K562 (cell line): ENCODE data around the gene RER1. TPM values are rescaled to one million over a fixed set of nuclear protein-coding genes. Genes with fewer than 3 reads are reported as not detected.

ENCODE experiments used
- ATAC-seq: fragments of 200-7000 bp; cut with Tn5 transposase; 3 replicates; pipeline ENCODE4 v1.9.1; 2020; ENCODE audit warnings: moderate library complexity
- BruUV-seq: library from RNA; stranded (reverse); fragments of 400-500 nt; replicated peaks from 2 replicates; lab custom pipeline; 2021; lab: Mats Ljungman, UMichigan
- CTCF ChIA-PET: fragments of 300-600 bp; formaldehyde crosslinking; extraction: SDS; loops from one replicate; lab custom pipeline; 2021; ENCODE audit warnings: low intra/inter-chr PET ratio; lab: Yijun Ruan, JAX
- POLR2A ChIA-PET: fragments of 300-600, 350-650 bp; sonication (Branson Sonifier 250); formaldehyde crosslinking; extraction: SDS; loops from one replicate; lab custom pipeline; 2021; ENCODE audit warnings: antibody characterized with exemption, inconsistent platforms; lab: Yijun Ruan, JAX
- DNase-seq, 4 experiments: peaks; one replicate each; pipeline versions ENCODE4 v3.0.0 to v3.0.0-alpha.2; 2011 to 2018; ENCODE audit warnings: low spot score in 3 of 4, mixed read lengths in 3 of 4; ENCODE audit errors: extremely low read depth in 1 of 4
- FAIRE-seq: peaks from 2 replicates; lab custom pipeline; 2011; peaks lifted over from hg19 to GRCh38; lab: Jason Lieb, UNC
- H2AFZ ChIP-seq: 2 replicates; pipeline ENCODE4 v1.6.0; 2011; ENCODE audit warnings: low read depth, low read length, control low read depth, inconsistent platforms
- H3K27ac ChIP-seq: fragments of 200-600 bp; 3 replicates; pipeline ENCODE4 v1.8.0; 2011; ENCODE audit warnings: low read depth, mild to moderate bottlenecking, control low read depth, inconsistent platforms, low read length, moderate library complexity, mixed read lengths; ENCODE audit errors: extremely low read depth
- H3K27me3 ChIP-seq, 2 experiments: fragments of 300-600 bp in 1 of 2; 2 replicates in 1 of 2; 3 replicates in 1 of 2; pipeline versions ENCODE4 v1.6.0 to v1.8.0; 2011; ENCODE audit warnings: inconsistent platforms in 2 of 2, low read length in 2 of 2, mild to moderate bottlenecking in 1 of 2, mixed read lengths in 1 of 2, moderate library complexity in 1 of 2; ENCODE audit not compliant: control insufficient read depth in 2 of 2, insufficient read depth in 2 of 2
- H3K36me3 ChIP-seq: fragments of 300-600 bp; 3 replicates; pipeline ENCODE4 v1.8.0; 2011; ENCODE audit warnings: mild to moderate bottlenecking, low read length, inconsistent platforms; ENCODE audit not compliant: control insufficient read depth, insufficient read depth
- H3K4me1 ChIP-seq, 2 experiments: fragments of 200-600 bp in 1 of 2; replicated peaks in 1 of 2; 2 replicates in 1 of 2; 3 replicates in 1 of 2; pipeline versions ENCODE4 v1.5.1 to v1.8.0; 2011; ENCODE audit warnings: inconsistent platforms in 2 of 2, low read length in 2 of 2, mild to moderate bottlenecking in 1 of 2, mixed read lengths in 1 of 2, moderate library complexity in 1 of 2; ENCODE audit not compliant: control insufficient read depth in 2 of 2, insufficient read depth in 2 of 2
- H3K4me2 ChIP-seq: 2 replicates; pipeline ENCODE4 v1.6.1; 2011; ENCODE audit warnings: low read length, control low read depth, inconsistent platforms, mixed read lengths; ENCODE audit not compliant: insufficient read depth
- H3K4me3 ChIP-seq: fragments of 200-600 bp; sonication (generic), shearing (Covaris generic); 2 replicates; pipeline ENCODE4 v1.5.1; 2016; ENCODE audit warnings: control low read depth, inconsistent platforms
- H3K79me2 ChIP-seq: fragments of 200-600 bp; 3 replicates; pipeline ENCODE4 v1.8.0; 2011; ENCODE audit warnings: low read length, inconsistent platforms; ENCODE audit not compliant: control insufficient read depth, insufficient read depth
- H3K9ac ChIP-seq, 2 experiments: 2 replicates each; pipeline versions ENCODE4 v1.6.0 to v1.6.1; 2011; ENCODE audit warnings: low read depth in 2 of 2, low read length in 2 of 2, control low read depth in 1 of 2, inconsistent platforms in 1 of 2, mild to moderate bottlenecking in 1 of 2, mixed read lengths in 1 of 2; ENCODE audit not compliant: insufficient read depth in 1 of 2
- H3K9me1 ChIP-seq: one replicate; pipeline ENCODE4 v1.6.0; 2011; ENCODE audit warnings: inconsistent platforms, mild to moderate bottlenecking, low read length, moderate library complexity; ENCODE audit not compliant: control insufficient read depth, insufficient read depth
- H3K9me3 ChIP-seq: replicated peaks from 2 replicates; pipeline ENCODE4 v1.5.1; 2011; ENCODE audit warnings: low read depth, low read length, inconsistent platforms; ENCODE audit not compliant: control insufficient read depth, insufficient read depth
- H4K20me1 ChIP-seq: replicated peaks from 2 replicates; pipeline ENCODE4 v1.6.1; 2011; ENCODE audit warnings: low read length, inconsistent platforms, mixed read lengths; ENCODE audit not compliant: control insufficient read depth, insufficient read depth
- AFF1 ChIP-seq, 2 experiments: fragments of 450-650 bp; IDR thresholded peaks; 2 replicates each; pipeline ENCODE4 v1.6.1; 2018; ENCODE audit warnings: mild to moderate bottlenecking in 2 of 2, low read depth in 1 of 2; ENCODE audit not compliant: partially characterized antibody in 2 of 2
- CREB3L1 ChIP-seq: fragments of 450-650 bp; IDR thresholded peaks from 2 replicates; pipeline ENCODE4 v1.6.1; 2014; ENCODE audit warnings: low read depth, mild to moderate bottlenecking, moderate library complexity, borderline replicate concordance
- HDAC2 ChIP-seq: fragments of 450-650 bp; IDR thresholded peaks from 2 replicates; pipeline ENCODE4 v1.6.1; 2016; ENCODE audit warnings: mild to moderate bottlenecking
- LCOR ChIP-seq: sonication (generic); formaldehyde crosslinking; IDR thresholded peaks from 2 replicates; pipeline ENCODE4 v1.8.0; 2022; ENCODE audit warnings: mild to moderate bottlenecking, missing genetic modification reagents
- RAD21 ChIP-seq, 2 experiments: fragments of 250-450 bp in 1 of 2; fragments of 450-650 bp in 1 of 2; sonication (Bioruptor Pico) in 1 of 2; formaldehyde crosslinking in 1 of 2; IDR thresholded peaks in 1 of 2; conservative IDR thresholded peaks in 1 of 2; 2 replicates each; pipeline versions ENCODE4 v1.4.0 to v1.8.0; 2020 to 2022; ENCODE audit warnings: mild to moderate bottlenecking in 2 of 2, moderate library complexity in 1 of 2
- ZBTB12 ChIP-seq: fragments of 250-450 bp; sonication (Bioruptor Pico); IDR thresholded peaks from 2 replicates; pipeline ENCODE4 v1.4.0; 2020
- ZNF445 ChIP-seq: fragments of 250-450 bp; sonication (Bioruptor Pico); IDR thresholded peaks from 2 replicates; pipeline ENCODE4 v1.4.0; 2020; ENCODE audit warnings: low read depth, mild to moderate bottlenecking, moderate library complexity
- ZNF507 ChIP-seq: conservative IDR thresholded peaks from 2 replicates; pipeline ENCODE4 v1.6.1; 2017; ENCODE audit warnings: missing genetic modification characterization, missing compliant biosample characterization
- WGBS: fragments of 100-300 bp; shearing (Covaris generic); methylation state at CpG from one replicate; pipeline ENCODE4 v1.1.6; 2016; ENCODE audit warnings: low coverage, mixed read lengths; ENCODE audit not compliant: insufficient coverage; ENCODE audit errors: missing lambda C conversion rate; 5-methylcytosine and 5-hydroxymethylcytosine counted together
- in situ Hi-C: fragments of 300-500 bp; cut with MboI; formaldehyde crosslinking; loops from 4 replicates; pipeline ENCODE4 v1.15.0; 2018; ENCODE audit warnings: inconsistent platforms, mixed read lengths
- intact Hi-C: fragments of 100-400 bp; cut with micrococcal nuclease; formaldehyde crosslinking; loops from 2 replicates; pipeline ENCODE4 v1.14.2; 2022
- polyA plus RNA-seq, 8 experiments: library from polyadenylated mRNA; depleted of rRNA in 4 of 8; stranded (reverse) in 5 of 8; unstranded in 3 of 8; fragments of >200 nt; fragmentation: Nextera tagmentation in 2 of 8; fragmentation: Illumina TruSeq in 1 of 8; extraction: Ambion mirVana in 2 of 8; extraction: Trizol in 1 of 8; gene quantifications; 2 replicates each; pipeline versions ENCODE4 v1.2.1 to v1.2.3, GENCODE V29; 2011 to 2014; ENCODE audit warnings: inconsistent platforms in 1 of 8, missing spikeins in 1 of 8
- total RNA-seq, 7 experiments: library from RNA; depleted of rRNA in 6 of 7; stranded (reverse); fragments of >200 nt in 6 of 7; fragmentation: Illumina TruSeq in 2 of 7; extraction: Trizol in 2 of 7; gene quantifications; 2 replicates each; pipeline versions ENCODE4 v1.2.1 to v1.2.3, GENCODE V29; 2011 to 2021; ENCODE audit warnings: low replicate concordance in 1 of 7

Gene RER1
- total and polyA plus RNA-seq, 9 of the 15 experiments (the other 6 are each of a cell fraction or from before 2014, with no cell fraction given): 19.6 to 354 (median 183) TPM

- H3K9ac ChIP-seq: no peak overlapping the region
- intact Hi-C loops: no loop called here
Observed at GRCh38 chr1:2363847-2364513, 27.7 kb upstream of the RER1 start.

More at GRCh38 chr1:2363847-2364513, 27.7 kb upstream of the RER1 start:
- Histone ChIP-seq H3K36me3 (no peaks in the 10 kb centered on the region), H3K4me1 (no peaks in the 10 kb centered on the region; a peak in 2 of 5 replicates), H2AFZ (no peak overlapping the region), H3K9me1 (no peaks in the 10 kb centered on the region), H3K4me2 (no peak overlapping the region), H3K27me3 (peaks cover 23 to 37% of the 10 kb centered on the region in 2 experiments; a peak in 4 of 5 replicates), H4K20me1 (no peaks in the 10 kb centered on the region), H3K9me3 (no peaks in the 10 kb centered on the region; the same call in 1 of the 2 replicates), H3K79me2 (no peaks in the 10 kb centered on the region), H3K27ac (no peak overlapping the region), H3K4me3 (no peak overlapping the region)
- CTCF ChIA-PET: no interaction called here
- no peak for DNase-seq
- TF ChIP-seq ZNF507 (tag) (peak; percentile 87), ZNF445 (no peak), LCOR (no peak), ZBTB12 (CRISPR knock-in tag) (no peak), RAD21 (CRISPR knock-in tag; conservative IDR thresholded peaks at IDR 0.05 in 1 of 2, IDR thresholded peaks at IDR 0.05 in 1 of 2) (no peak), AFF1 (IDR thresholded peaks at IDR 0.05; ENCODE audit: low read depth in 1 of 2, partially characterized antibody in 2 of 2) (peak in 1 of 2 experiments; percentile 96), HDAC2 (no peak), CREB3L1 (no peak)
- in situ Hi-C loops: no loop called here
- no peak for ATAC-seq
- WGBS: 0% methylated on average over 2 of the region's 2 CpGs
- POLR2A ChIA-PET: no interaction called here
- BruUV-seq: no TSS peak
- no peak for FAIRE-seq
